ENCODE results near the gene DCAF11. TPM values are rescaled to one million over a fixed set of nuclear protein-coding genes. Genes with fewer than 3 reads are reported as not detected.

The DCAF11 gene
- total RNA-seq (2021), result 52.7 and 87.6 TPM in 2 replicates
- Bru-seq, nascent RNA, result percentile 63 among the genes with signal in this experiment
- percentile 73 among the genes with signal in this experiment for BruChase-seq, experiment 1, labeled RNA remaining after a 2-hour chase
- percentile 81 among the genes with signal in this experiment for BruChase-seq, experiment 2, labeled RNA remaining after a 6-hour chase
- long read RNA-seq, full-length matches to known transcripts, result 6 of 23 reads
- long read RNA-seq, partial matches to known transcripts, result 12 of 23 reads
- long read RNA-seq, other reads (novel, unspliced or antisense), result 5 of 23 reads

- H3K9me2 ChIP-seq (ENCODE audit: insufficient read depth), result no peaks in the 10 kb centered on the region
- TF ChIP-seq, protein P1, sequence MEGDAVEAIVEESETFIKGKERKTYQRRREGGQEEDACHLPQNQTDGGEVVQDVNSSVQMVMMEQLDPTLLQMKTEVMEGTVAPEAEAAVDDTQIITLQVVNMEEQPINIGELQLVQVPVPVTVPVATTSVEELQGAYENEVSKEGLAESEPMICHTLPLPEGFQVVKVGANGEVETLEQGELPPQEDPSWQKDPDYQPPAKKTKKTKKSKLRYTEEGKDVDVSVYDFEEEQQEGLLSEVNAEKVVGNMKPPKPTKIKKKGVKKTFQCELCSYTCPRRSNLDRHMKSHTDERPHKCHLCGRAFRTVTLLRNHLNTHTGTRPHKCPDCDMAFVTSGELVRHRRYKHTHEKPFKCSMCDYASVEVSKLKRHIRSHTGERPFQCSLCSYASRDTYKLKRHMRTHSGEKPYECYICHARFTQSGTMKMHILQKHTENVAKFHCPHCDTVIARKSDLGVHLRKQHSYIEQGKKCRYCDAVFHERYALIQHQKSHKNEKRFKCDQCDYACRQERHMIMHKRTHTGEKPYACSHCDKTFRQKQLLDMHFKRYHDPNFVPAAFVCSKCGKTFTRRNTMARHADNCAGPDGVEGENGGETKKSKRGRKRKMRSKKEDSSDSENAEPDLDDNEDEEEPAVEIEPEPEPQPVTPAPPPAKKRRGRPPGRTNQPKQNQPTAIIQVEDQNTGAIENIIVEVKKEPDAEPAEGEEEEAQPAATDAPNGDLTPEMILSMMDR (conservative IDR thresholded peaks at IDR 0.05), result no peak
- no peak for TF ChIP-seq EZH2 (IDR thresholded peaks at IDR 0.05; ENCODE audit: low read depth)
- H3K4me3 ChIP-seq, result peak within 1 kb of the TSS; percentile 69
- H3K79me2 ChIP-seq (ENCODE audit: low read depth), result peaks cover 13% of the 10 kb centered on the region
- BruUV-seq (replicated peaks), result no TSS peak
- H3K9me3 ChIP-seq (ENCODE audit: insufficient read depth, low read depth), result no peaks in the 10 kb centered on the region
- peak within 1 kb of the TSS; percentile 97 for H3K4me2 ChIP-seq
- ChIA-PET CTCF (interaction anchor here (0.5 to 1.1 kb wide), 5 partner anchors 21 to 1060 kb away, joined by 3 to 5 read pairs (median 4); partner anchors contain the start of genes CHMP4A, IRF9, PSME1 and PSME2), POLR2A (ENCODE audit: unreplicated experiment) (interaction anchor here (0.5 to 1.5 kb wide), 12 partner anchors 17 to 788 kb away, joined by 3 to 26 read pairs (median 4); partner anchors contain the start of genes CHMP4A, EMC9, IRF9 and PCK2)
- H2AFZ ChIP-seq, result peak within 1 kb of the TSS; percentile 92
- H3K4me1 ChIP-seq (replicated peaks; ENCODE audit: insufficient read depth), result peaks cover 22% of the 10 kb centered on the region
- peaks cover 21% of the 10 kb centered on the region for H3F3A ChIP-seq (ENCODE audit: insufficient read depth, low read depth)
- peak within 1 kb of the TSS; percentile 69 for H3K27ac ChIP-seq
- intact Hi-C loops (cut with micrococcal nuclease; ENCODE audit: unreplicated experiment), result loop anchor here (1.0 kb wide), 1 partner anchor 32 kb away; the partner anchor contains the start of gene PSME2
- peaks cover 8% of the 10 kb centered on the region; the same call in 1 of the 2 replicates for H3K36me3 ChIP-seq (ENCODE audit: low read depth)
- peak; percentile 95 to 97 for DNase-seq
- no peaks in the 10 kb centered on the region for H4K20me1 ChIP-seq (ENCODE audit: insufficient read depth)
- H3K27me3 ChIP-seq (ENCODE audit: insufficient read depth, low read depth), result no peaks in the 10 kb centered on the region
These were observed at the start of gene DCAF11, which contains the start of gene NRL for GRCh38 chr14:24114532-24115421. DCAF11 (plus strand) TSS chr14:24114777; CDS start chr14:24115595, 818 bp downstream. NRL (minus strand) TSS chr14:24114949; CDS start chr14:24082848, 32,101 bp downstream.

DNA sequence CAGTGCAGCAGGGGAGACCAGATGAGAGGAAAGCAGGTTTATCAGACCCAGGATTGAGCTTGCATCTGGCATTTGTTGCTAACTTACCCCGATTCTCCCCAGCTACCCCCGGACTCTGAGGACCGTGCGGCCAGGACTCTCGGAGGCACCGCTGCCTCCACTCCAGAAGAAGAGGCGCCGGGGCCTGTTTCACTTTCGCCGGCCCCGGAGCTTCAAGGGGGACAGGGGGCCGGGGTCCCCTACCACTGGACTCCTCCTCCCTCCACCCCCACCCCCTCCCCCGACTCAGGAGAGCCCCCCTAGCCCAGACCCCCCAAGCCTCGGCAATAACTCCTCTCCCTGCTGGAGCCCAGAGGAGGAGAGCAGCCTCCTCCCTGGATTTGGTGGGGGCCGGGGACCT, 49.7 kb upstream of the DCAF11 start:
- Histone ChIP-seq H3K36me3 (ENCODE audit: low read depth) (no peaks in the 10 kb centered on the region), H3K4me3 (no peak overlapping the region), H3F3A (ENCODE audit: insufficient read depth, low read depth) (no peaks in the 10 kb centered on the region), H3K4me2 (no peak overlapping the region), H4K20me1 (ENCODE audit: insufficient read depth) (no peaks in the 10 kb centered on the region), H3K27me3 (ENCODE audit: insufficient read depth, low read depth) (peaks cover 9% of the 10 kb centered on the region), H3K27ac (no peak overlapping the region), H2AFZ (no peak overlapping the region), H3K9me3 (ENCODE audit: insufficient read depth, low read depth) (no peaks in the 10 kb centered on the region), H3K9me2 (ENCODE audit: insufficient read depth) (no peaks in the 10 kb centered on the region), H3K79me2 (ENCODE audit: low read depth) (no peaks in the 10 kb centered on the region), H3K4me1 (replicated peaks; ENCODE audit: insufficient read depth) (no peaks in the 10 kb centered on the region)
- no TSS peak for BruUV-seq (replicated peaks)
- POLR2A ChIA-PET (ENCODE audit: unreplicated experiment), result no interaction called here
- DNase-seq, result no peak
- TF ChIP-seq, protein P1 (conservative IDR thresholded peaks at IDR 0.05), result no peak
- TF ChIP-seq EZH2 (IDR thresholded peaks at IDR 0.05; ENCODE audit: low read depth), result no peak
- CTCF ChIA-PET, result no interaction called here
- intact Hi-C loops (cut with micrococcal nuclease; ENCODE audit: unreplicated experiment), result no loop called here

DNA sequence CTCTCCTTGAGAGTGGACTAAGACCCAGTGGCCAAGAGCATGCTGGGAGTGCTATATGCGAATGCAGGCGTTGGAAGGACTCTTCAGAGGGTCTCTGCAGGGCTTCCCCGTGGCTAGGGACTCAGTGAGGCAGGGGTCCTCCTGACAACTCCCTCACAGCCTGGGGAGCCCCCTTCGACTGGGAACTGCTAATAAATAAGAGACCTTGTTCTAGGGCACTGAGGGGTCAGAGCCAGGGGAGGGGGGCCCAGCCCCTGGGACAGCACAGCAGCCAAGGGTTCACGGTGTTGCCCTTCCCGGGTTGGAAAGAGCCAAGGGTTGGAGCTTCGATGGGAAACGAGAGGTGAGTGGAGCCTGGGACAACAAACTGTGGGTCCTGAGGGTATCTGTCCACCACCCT, 49.2 kb upstream of the DCAF11 start:
- H4K20me1 ChIP-seq (ENCODE audit: insufficient read depth), result no peaks in the 10 kb centered on the region
- no peak for DNase-seq

More for the DNA sequence above, 49.2 kb upstream of the DCAF11 start:
- no TSS peak for BruUV-seq (replicated peaks)
- no peaks in the 10 kb centered on the region for H3K9me2 ChIP-seq (ENCODE audit: insufficient read depth)
- TF ChIP-seq, protein P1 (conservative IDR thresholded peaks at IDR 0.05), result no peak
- no peak for TF ChIP-seq EZH2 (IDR thresholded peaks at IDR 0.05; ENCODE audit: low read depth)
- intact Hi-C loops (cut with micrococcal nuclease; ENCODE audit: unreplicated experiment), result no loop called here
- H3K4me2 ChIP-seq, result no peak overlapping the region
- ChIA-PET POLR2A (ENCODE audit: unreplicated experiment) (no interaction called here), CTCF (no interaction called here)
- no peaks in the 10 kb centered on the region for H3K4me1 ChIP-seq (replicated peaks; ENCODE audit: insufficient read depth)
- no peaks in the 10 kb centered on the region for H3F3A ChIP-seq (ENCODE audit: insufficient read depth, low read depth)
- H3K79me2 ChIP-seq (ENCODE audit: low read depth), result no peaks in the 10 kb centered on the region
- H2AFZ ChIP-seq, result no peak overlapping the region
- H3K36me3 ChIP-seq (ENCODE audit: low read depth), result no peaks in the 10 kb centered on the region
- no peak overlapping the region for H3K4me3 ChIP-seq
- H3K27ac ChIP-seq, result no peak overlapping the region
- H3K27me3 ChIP-seq (ENCODE audit: insufficient read depth, low read depth), result peaks cover 13% of the 10 kb centered on the region
- H3K9me3 ChIP-seq (ENCODE audit: insufficient read depth, low read depth), result no peaks in the 10 kb centered on the region

Measured in PC-9 (cell line).